Thyroid gland (tissue), 4 donors: Measurements from ENCODE around the gene DTNBP1. TPM values are rescaled to one million over a fixed set of nuclear protein-coding genes. Genes with fewer than 3 reads are reported as not detected.

Source experiments
- DNase-seq, 2 donors: peaks; one replicate each; pipeline ENCODE4 v3.0.0-alpha.2; 2019
- H3K27ac ChIP-seq, 3 donors: fragments of 200-600 bp; sonication (generic); 1 replicate in 2 of 3; 2 replicates in 1 of 3; pipeline ENCODE4 v1.5.1; 2016 to 2019; ENCODE audit warnings: mild to moderate bottlenecking in 1 of 3, moderate library complexity in 1 of 3
- H3K27me3 ChIP-seq: fragments of 200-600 bp; sonication (generic); one replicate; pipeline ENCODE4 v1.5.1; 2019
- H3K36me3 ChIP-seq, 2 donors: fragments of 200-600 bp; sonication (generic); one replicate each; pipeline ENCODE4 v1.5.1; 2016 to 2019
- H3K4me1 ChIP-seq, 2 donors: fragments of 200-600 bp; sonication (generic); one replicate each; pipeline ENCODE4 v1.5.1; 2017 to 2019
- H3K4me3 ChIP-seq, 3 donors: fragments of 200-600 bp; sonication (generic); replicated peaks in 1 of 3; 1 replicate in 2 of 3; 2 replicates in 1 of 3; pipeline ENCODE4 v1.5.1; 2016; ENCODE audit warnings: mild to moderate bottlenecking in 1 of 3
- H3K9me3 ChIP-seq: fragments of 200-600 bp; sonication (generic); one replicate; pipeline ENCODE4 v1.5.1; 2017
- CTCF ChIP-seq, 6 experiments: fragments of 200-600 bp in 3 of 6; fragments of 450-650 bp in 3 of 6; sonication (generic) in 3 of 6; IDR thresholded peaks; one replicate each; pipeline ENCODE4 v1.5.1; 2016 to 2019; ENCODE audit warnings: antibody characterized with exemption in 6 of 6, mild to moderate bottlenecking in 2 of 6, inconsistent platforms in 1 of 6, moderate library complexity in 1 of 6
- POLR2A ChIP-seq, 2 donors: fragments of 450-650 bp; IDR thresholded peaks; one replicate each; pipeline ENCODE4 v1.6.1; 2017; ENCODE audit warnings: antibody characterized with exemption in 2 of 2, mild to moderate bottlenecking in 2 of 2, moderate library complexity in 1 of 2
- WGBS, 2 donors: methylation state at CpG; one replicate each; pipeline ENCODE4 v1.1.5; 2017; 5-methylcytosine and 5-hydroxymethylcytosine counted together
- intact Hi-C: fragments of 100-400 bp; cut with DNase I; formaldehyde crosslinking; loops from one replicate; pipeline ENCODE4 v1.15.1; 2023
- total RNA-seq, 4 donors: library from RNA; depleted of rRNA; stranded (reverse); fragments of >200 nt; gene quantifications; one replicate each; pipeline ENCODE4 v1.2.3, GENCODE V29; 2016

Gene DTNBP1
- total RNA-seq, 4 donors from 2014 or later: 10.3 to 19.2 (median 12.2) TPM

GRCh38 chr6:15512126-15512525 is 150.7 kb downstream of the DTNBP1 start:
- Histone ChIP-seq H3K27me3 (no peaks in the 10 kb centered on the region), H3K9me3 (no peaks in the 10 kb centered on the region), H3K27ac (no peak overlapping the region), H3K4me1 (peaks cover 0 to 4% of the 10 kb centered on the region in 2 donors), H3K36me3 (peaks cover 7 to 9% of the 10 kb centered on the region in 2 donors), H3K4me3 (no peak overlapping the region)
- intact Hi-C loops: no loop called here
- no peak for TF ChIP-seq POLR2A (IDR thresholded peaks at IDR 0.05)
- TF ChIP-seq CTCF (IDR thresholded peaks at IDR 0.05): peak in 4 of 6 experiments; percentile 12 to 35 (median 33)
- peak; percentile 31 to 38 for DNase-seq
- 68 to 70% methylated on average over 17 to 18 of the region's 18 CpGs for WGBS, 2 donors

GRCh38 chr6:15511248-15512125 is 151.3 kb downstream of the DTNBP1 start:
- Histone ChIP-seq H3K27me3 (no peaks in the 10 kb centered on the region), H3K27ac (no peak overlapping the region), H3K36me3 (peaks cover 7 to 9% of the 10 kb centered on the region in 2 donors), H3K4me1 (peaks cover 0 to 4% of the 10 kb centered on the region in 2 donors), H3K4me3 (no peak overlapping the region), H3K9me3 (no peaks in the 10 kb centered on the region)
- intact Hi-C loops: no loop called here
- 92 to 94% methylated on average over 10 to 14 of the region's 14 CpGs for WGBS, 2 donors
- DNase-seq: no peak
- TF ChIP-seq POLR2A (IDR thresholded peaks at IDR 0.05) (no peak), CTCF (IDR thresholded peaks at IDR 0.05) (no peak)

DNA sequence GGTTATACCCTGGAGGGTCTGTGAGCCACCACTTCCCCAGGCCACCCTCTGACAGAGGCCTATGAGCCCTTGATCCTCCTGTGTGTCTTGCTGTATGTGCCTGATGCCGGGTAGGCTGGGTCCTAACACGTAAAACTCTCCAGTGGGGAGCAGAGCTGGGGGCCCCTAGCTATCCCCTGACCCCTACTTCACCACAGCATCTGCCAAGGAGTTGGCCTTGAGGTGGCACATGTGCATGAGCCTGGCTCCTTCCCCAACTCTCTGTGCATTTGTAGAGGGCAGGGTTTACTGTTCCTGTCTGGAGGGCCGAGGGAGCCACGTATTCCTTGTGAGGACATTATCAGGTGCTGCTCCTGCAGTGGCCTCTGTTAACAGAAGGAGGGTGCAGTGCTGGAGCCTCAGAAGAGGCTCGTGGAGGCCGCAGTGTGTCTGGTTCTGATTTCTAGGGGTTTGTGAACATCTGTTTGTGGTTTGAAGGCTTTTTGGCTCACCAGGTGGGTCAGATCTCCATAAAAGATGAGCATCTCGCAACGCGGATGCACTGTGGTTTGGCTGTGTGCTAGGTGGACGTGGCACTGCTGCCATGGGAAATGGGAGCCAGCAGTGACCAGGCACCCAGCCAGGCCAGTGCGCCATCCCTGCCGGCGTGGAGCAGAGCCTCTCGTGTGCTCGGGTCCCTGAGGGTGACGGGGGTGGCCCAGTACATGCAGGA is 152.1 kb downstream of the DTNBP1 start:
- 84 to 94% methylated on average over 16 of the region's 16 CpGs for WGBS, 2 donors
- no peaks in the 10 kb centered on the region for H3K27me3 ChIP-seq
- peaks cover under 1 to 9% of the 10 kb centered on the region in 2 donors for H3K4me1 ChIP-seq
- H3K4me3 ChIP-seq: no peak overlapping the region
- no peaks in the 10 kb centered on the region for H3K9me3 ChIP-seq
- TF ChIP-seq CTCF (IDR thresholded peaks at IDR 0.05) (no peak), POLR2A (IDR thresholded peaks at IDR 0.05) (no peak)
- DNase-seq: no peak
- H3K27ac ChIP-seq: no peak overlapping the region
- H3K36me3 ChIP-seq: peaks cover 6 to 7% of the 10 kb centered on the region in 2 donors
- intact Hi-C loops: no loop called here

- H3K4me1 ChIP-seq: peaks cover 6 to 14% of the 10 kb centered on the region in 2 donors
- H3K36me3 ChIP-seq: peaks cover 6 to 7% of the 10 kb centered on the region in 2 donors
- 100% methylated on average over 6 of the region's 6 CpGs for WGBS, 2 donors
- no peak overlapping the region for H3K27ac ChIP-seq
- no peaks in the 10 kb centered on the region for H3K9me3 ChIP-seq
- TF ChIP-seq CTCF (IDR thresholded peaks at IDR 0.05) (no peak), POLR2A (IDR thresholded peaks at IDR 0.05) (no peak)
- H3K4me3 ChIP-seq: no peak overlapping the region
- DNase-seq: no peak
- H3K27me3 ChIP-seq: no peaks in the 10 kb centered on the region
- intact Hi-C loops: no loop called here
Observed at GRCh38 chr6:15510121-15510520, 152.7 kb downstream of the DTNBP1 start.
